GM12872 (cell line): Measurements from ENCODE around the gene BCAN.

Experiments
- CTCF ChIP-seq: IDR thresholded peaks from 3 replicates; pipeline ENCODE4 v1.5.1; 2011; ENCODE audit warnings: low read depth, mild to moderate bottlenecking, low read length, moderate library complexity; ENCODE audit not compliant: insufficient read depth

The BCAN gene

GRCh38 chr1:156641761-156642264, at the start of gene BCAN:
Gene BCAN, plus strand, starts transcription at chr1:156642117. Its CDS starts 3,938 bp downstream, at chr1:156646055.
- TF ChIP-seq CTCF: no peak

- TF ChIP-seq CTCF: no peak
These were observed 49.6 kb upstream of the BCAN start for GRCh38 chr1:156592158-156592909.

- no peak for TF ChIP-seq CTCF
These were observed 48.8 kb upstream of the BCAN start for GRCh38 chr1:156592910-156593660.

- no peak for TF ChIP-seq CTCF
These were observed 48.3 kb upstream of the BCAN start for GRCh38 chr1:156593661-156593989.

GRCh38 chr1:156594190-156594589, 47.7 kb upstream of the BCAN start:
- no peak for TF ChIP-seq CTCF

- TF ChIP-seq CTCF: no peak
These were observed 46.9 kb upstream of the BCAN start for GRCh38 chr1:156595016-156595415.

- TF ChIP-seq CTCF: no peak
These were observed 45.5 kb upstream of the BCAN start for GRCh38 chr1:156596426-156596825.
